Measurements from ENCODE around the gene GLDC.

DNA sequence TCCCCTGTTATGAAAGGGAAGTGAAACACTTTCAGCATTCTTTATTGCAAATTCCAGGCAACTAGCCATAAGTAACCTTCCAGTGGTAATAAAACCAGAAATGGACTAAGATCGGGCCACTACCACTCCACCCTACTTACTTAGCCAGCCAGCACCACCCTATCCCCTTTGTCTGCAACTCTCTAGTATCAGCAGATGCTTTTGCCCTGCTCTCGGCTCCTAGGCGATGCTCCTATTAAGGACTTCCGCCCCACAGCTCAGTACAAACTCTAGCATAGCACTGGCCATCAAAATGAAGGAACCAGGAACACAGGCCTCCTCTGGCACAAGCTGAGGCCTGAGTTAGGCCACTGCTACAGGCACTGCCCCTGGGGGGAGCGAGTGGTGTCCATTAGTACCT, 81.2 kb downstream of the GLDC start:
- TF ChIP-seq, protein P1, sequence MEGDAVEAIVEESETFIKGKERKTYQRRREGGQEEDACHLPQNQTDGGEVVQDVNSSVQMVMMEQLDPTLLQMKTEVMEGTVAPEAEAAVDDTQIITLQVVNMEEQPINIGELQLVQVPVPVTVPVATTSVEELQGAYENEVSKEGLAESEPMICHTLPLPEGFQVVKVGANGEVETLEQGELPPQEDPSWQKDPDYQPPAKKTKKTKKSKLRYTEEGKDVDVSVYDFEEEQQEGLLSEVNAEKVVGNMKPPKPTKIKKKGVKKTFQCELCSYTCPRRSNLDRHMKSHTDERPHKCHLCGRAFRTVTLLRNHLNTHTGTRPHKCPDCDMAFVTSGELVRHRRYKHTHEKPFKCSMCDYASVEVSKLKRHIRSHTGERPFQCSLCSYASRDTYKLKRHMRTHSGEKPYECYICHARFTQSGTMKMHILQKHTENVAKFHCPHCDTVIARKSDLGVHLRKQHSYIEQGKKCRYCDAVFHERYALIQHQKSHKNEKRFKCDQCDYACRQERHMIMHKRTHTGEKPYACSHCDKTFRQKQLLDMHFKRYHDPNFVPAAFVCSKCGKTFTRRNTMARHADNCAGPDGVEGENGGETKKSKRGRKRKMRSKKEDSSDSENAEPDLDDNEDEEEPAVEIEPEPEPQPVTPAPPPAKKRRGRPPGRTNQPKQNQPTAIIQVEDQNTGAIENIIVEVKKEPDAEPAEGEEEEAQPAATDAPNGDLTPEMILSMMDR (IDR thresholded peaks at IDR 0.05) = no peak
- TF ChIP-seq POLR2A (IDR thresholded peaks at IDR 0.05) = no peak
- no peak for TF ChIP-seq EP300 (IDR thresholded peaks at IDR 0.05)

Measured in upper lobe of left lung (tissue), 4 donors.